Spleen (tissue), 11 donors: ENCODE measurements around the gene FHIT. TPM values are rescaled to one million over a fixed set of nuclear protein-coding genes. Genes with fewer than 3 reads are reported as not detected.

Experiments
- DNase-seq: peaks from one replicate; pipeline ENCODE4 v3.0.0-alpha.2; 2020
- H3K27ac ChIP-seq, 8 donors: fragments of 200-600 bp; sonication (generic) in 7 of 8; 1 replicate in 4 of 8; 2 replicates in 4 of 8; pipeline versions ENCODE4 v1.5.0 to v1.8.0; 2016 to 2021; ENCODE audit warnings: inconsistent platforms in 4 of 8, mild to moderate bottlenecking in 4 of 8, moderate library complexity in 1 of 8
- H3K27me3 ChIP-seq, 7 donors: fragments of 200-600 bp; sonication (generic) in 6 of 7; replicated peaks in 1 of 7; 1 replicate in 4 of 7; 2 replicates in 3 of 7; pipeline versions ENCODE4 v1.5.0 to v1.8.0; 2016 to 2021; ENCODE audit warnings: inconsistent platforms in 3 of 7, mild to moderate bottlenecking in 1 of 7
- H3K36me3 ChIP-seq, 6 donors: fragments of 200-600 bp; sonication (generic) in 5 of 6; 1 replicate in 4 of 6; 2 replicates in 2 of 6; pipeline versions ENCODE4 v1.5.0 to v1.8.0; 2016 to 2021; ENCODE audit warnings: inconsistent platforms in 2 of 6
- H3K4me1 ChIP-seq, 6 donors: fragments of 200-600 bp; sonication (generic) in 5 of 6; 1 replicate in 3 of 6; 2 replicates in 3 of 6; pipeline versions ENCODE4 v1.5.0 to v1.8.0; 2016 to 2021; ENCODE audit warnings: inconsistent platforms in 3 of 6
- H3K4me3 ChIP-seq, 8 donors: fragments of 200-600 bp; sonication (generic) in 7 of 8; 1 replicate in 4 of 8; 2 replicates in 4 of 8; pipeline versions ENCODE4 v1.5.0 to v1.8.0; 2016 to 2021; ENCODE audit warnings: inconsistent platforms in 4 of 8, mild to moderate bottlenecking in 4 of 8, moderate library complexity in 2 of 8
- H3K9me3 ChIP-seq, 8 donors: fragments of 200-600 bp; sonication (generic) in 7 of 8; 1 replicate in 4 of 8; 2 replicates in 4 of 8; pipeline versions ENCODE4 v1.5.0 to v1.8.0; 2016 to 2021; ENCODE audit warnings: inconsistent platforms in 4 of 8
- POLR2A ChIP-seq, 3 donors: fragments of 450-650 bp; IDR thresholded peaks; one replicate each; pipeline ENCODE4 v1.5.1; 2017; ENCODE audit warnings: antibody characterized with exemption in 3 of 3, mild to moderate bottlenecking in 1 of 3
- POLR2AphosphoS5 ChIP-seq, 3 donors: sonication (generic); formaldehyde crosslinking; IDR thresholded peaks; one replicate each; pipeline ENCODE4 v1.5.1; 2017; ENCODE audit warnings: antibody characterized with exemption in 3 of 3
- WGBS, 5 donors: extraction: QIAGEN DNeasy Blood & Tissue Kit in 3 of 5; methylation state at CpG; one replicate each; pipeline versions ENCODE4 v1.1.5 to v1.1.7; 2013 to 2018; 5-methylcytosine and 5-hydroxymethylcytosine counted together
- intact Hi-C: fragments of 100-400 bp; cut with DNase I; formaldehyde crosslinking; loops from one replicate; pipeline ENCODE4 v1.15.0; 2023; ENCODE audit warnings: low total_unique reads
- polyA plus RNA-seq, 3 donors: library from polyadenylated mRNA; stranded (reverse); fragments of 200-250 nt; gene quantifications; one replicate each; pipeline ENCODE4 v1.2.1, GENCODE V29; 2013
- total RNA-seq, 7 donors: library from RNA; depleted of rRNA in 3 of 7; stranded (reverse); fragments of >200 nt in 3 of 7; fragmentation: NEBNext Ultra II Directional in 4 of 7; extraction: Animal tissue kit (Norgen Biotek cat#: 25700) in 4 of 7; gene quantifications; one replicate each; pipeline versions ENCODE4 v1.1.0 to v1.2.1, GENCODE V29; 2016 to 2021
- TF ChIP-seq, protein P1 (sequence below), 11 experiments: fragments of 200-600 bp in 7 of 11; fragments of 450-650 bp in 4 of 11; sonication (generic) in 4 of 11; IDR thresholded peaks in 8 of 11; conservative IDR thresholded peaks in 3 of 11; 1 replicate in 7 of 11; 2 replicates in 4 of 11; pipeline versions ENCODE4 v1.4.0 to v1.8.0; 2016 to 2021; ENCODE audit warnings: antibody characterized with exemption in 11 of 11, inconsistent platforms in 4 of 11, mild to moderate bottlenecking in 1 of 11
- donor health status: healthy with polysubstance abuse.
- donor health status: DM: no; HTN: no; CAD: no; lungs with moderate emphysema.
- donor health status: DM: no; HTN: no; CAD: no.
- donor health status: Bipolar disorder and iron deficiency.
- donor health status: healthy.
- donor health status: DM: no; HTN: no; CAD: no.
- donor health status: DM: yes; HTN: yes; CAD: no.

Gene FHIT
- total and polyA plus RNA-seq, 10 donors = 4.1 to 23.1 (median 12.2) TPM

DNA sequence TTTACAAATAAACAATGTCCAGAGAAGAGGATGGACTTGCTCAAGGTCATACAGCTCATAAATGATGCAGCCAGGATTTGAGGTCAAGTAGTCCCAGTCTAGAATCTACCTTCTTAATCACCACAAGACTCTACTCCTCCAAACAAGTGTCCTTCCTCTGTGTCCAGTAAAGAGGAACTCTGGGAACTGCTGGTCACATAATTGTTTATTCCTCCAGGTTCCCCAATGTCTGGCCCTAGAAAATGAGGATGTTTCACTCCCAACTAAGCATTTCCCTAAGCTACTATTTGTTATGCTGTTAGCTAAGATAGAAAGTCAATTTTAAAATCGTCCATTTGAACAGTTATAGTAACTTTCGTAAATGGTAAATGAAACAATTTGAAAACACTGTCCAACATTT is 192.4 kb downstream of the FHIT start:
- H3K4me1 ChIP-seq = no peaks in the 10 kb centered on the region
- intact Hi-C loops = no loop called here
- no peak overlapping the region for H3K27ac ChIP-seq
- H3K36me3 ChIP-seq = no peaks in the 10 kb centered on the region
- H3K9me3 ChIP-seq = peaks cover 0 to under 1% (median 0%) of the 10 kb centered on the region in 8 donors
- TF ChIP-seq POLR2AphosphoS5 (IDR thresholded peaks at IDR 0.05) = no peak
- TF ChIP-seq, protein P1, sequence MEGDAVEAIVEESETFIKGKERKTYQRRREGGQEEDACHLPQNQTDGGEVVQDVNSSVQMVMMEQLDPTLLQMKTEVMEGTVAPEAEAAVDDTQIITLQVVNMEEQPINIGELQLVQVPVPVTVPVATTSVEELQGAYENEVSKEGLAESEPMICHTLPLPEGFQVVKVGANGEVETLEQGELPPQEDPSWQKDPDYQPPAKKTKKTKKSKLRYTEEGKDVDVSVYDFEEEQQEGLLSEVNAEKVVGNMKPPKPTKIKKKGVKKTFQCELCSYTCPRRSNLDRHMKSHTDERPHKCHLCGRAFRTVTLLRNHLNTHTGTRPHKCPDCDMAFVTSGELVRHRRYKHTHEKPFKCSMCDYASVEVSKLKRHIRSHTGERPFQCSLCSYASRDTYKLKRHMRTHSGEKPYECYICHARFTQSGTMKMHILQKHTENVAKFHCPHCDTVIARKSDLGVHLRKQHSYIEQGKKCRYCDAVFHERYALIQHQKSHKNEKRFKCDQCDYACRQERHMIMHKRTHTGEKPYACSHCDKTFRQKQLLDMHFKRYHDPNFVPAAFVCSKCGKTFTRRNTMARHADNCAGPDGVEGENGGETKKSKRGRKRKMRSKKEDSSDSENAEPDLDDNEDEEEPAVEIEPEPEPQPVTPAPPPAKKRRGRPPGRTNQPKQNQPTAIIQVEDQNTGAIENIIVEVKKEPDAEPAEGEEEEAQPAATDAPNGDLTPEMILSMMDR (IDR thresholded peaks at IDR 0.05 in 8 of 11, conservative IDR thresholded peaks at IDR 0.05 in 3 of 11) = no peak
- no peak for TF ChIP-seq POLR2A (IDR thresholded peaks at IDR 0.05)
- no peak for DNase-seq
- H3K4me3 ChIP-seq = no peak overlapping the region
- no peaks in the 10 kb centered on the region for H3K27me3 ChIP-seq
- WGBS, 5 donors = 88 to 93% (median 92%) methylated on average over 2 of the region's 2 CpGs

DNA sequence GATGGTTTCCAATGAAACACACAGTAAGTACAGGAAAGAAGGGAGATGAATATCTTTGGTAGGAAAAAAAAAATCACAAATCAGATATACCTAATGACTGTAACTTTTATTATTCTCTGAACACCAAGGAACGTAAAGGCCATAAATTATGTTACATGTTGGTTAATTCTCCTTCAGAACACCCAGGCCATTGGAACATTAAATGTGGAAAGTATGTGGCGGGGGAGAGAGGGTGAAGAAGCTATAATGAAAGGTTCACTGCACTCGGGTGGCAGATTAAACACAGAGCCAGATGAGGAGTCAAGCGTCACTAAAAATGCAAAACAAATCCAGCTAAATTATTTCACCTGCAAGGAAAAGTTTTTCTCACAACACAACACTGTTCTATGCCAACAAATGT is 193.8 kb downstream of the FHIT start:
- no peak for TF ChIP-seq POLR2AphosphoS5 (IDR thresholded peaks at IDR 0.05)
- TF ChIP-seq POLR2A (IDR thresholded peaks at IDR 0.05) = no peak
- TF ChIP-seq, protein P1 (IDR thresholded peaks at IDR 0.05 in 8 of 11, conservative IDR thresholded peaks at IDR 0.05 in 3 of 11) = no peak
- no peak for DNase-seq
- Histone ChIP-seq H3K27ac (no peak overlapping the region), H3K4me3 (no peak overlapping the region), H3K36me3 (no peaks in the 10 kb centered on the region), H3K4me1 (no peaks in the 10 kb centered on the region), H3K27me3 (no peaks in the 10 kb centered on the region), H3K9me3 (no peaks in the 10 kb centered on the region)
- 85 to 94% (median 88%) methylated on average over 4 of the region's 4 CpGs for WGBS, 5 donors
- intact Hi-C loops = no loop called here

DNA sequence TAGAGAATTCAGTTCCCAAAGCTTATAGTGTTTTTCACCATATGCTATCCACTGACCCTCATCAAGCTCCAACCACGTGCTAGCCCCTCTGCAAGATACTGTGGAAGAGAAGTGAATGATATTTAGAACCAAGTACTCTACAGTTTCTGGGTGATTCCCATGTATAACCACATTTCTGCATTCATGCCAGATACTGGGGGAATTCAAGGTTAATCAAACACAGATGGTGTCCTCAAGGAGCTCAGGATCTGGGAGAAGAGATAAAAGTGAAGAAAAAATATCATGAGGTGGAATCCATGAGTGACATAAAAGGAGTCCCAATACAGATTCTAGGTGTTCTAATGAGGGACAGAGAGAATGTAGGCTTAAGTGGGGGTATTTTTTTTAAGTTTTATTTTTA is 195.8 kb downstream of the FHIT start:
- no peaks in the 10 kb centered on the region for H3K9me3 ChIP-seq
- no peak overlapping the region for H3K4me3 ChIP-seq
- H3K4me1 ChIP-seq = no peaks in the 10 kb centered on the region
- TF ChIP-seq POLR2AphosphoS5 (IDR thresholded peaks at IDR 0.05) (no peak), POLR2A (IDR thresholded peaks at IDR 0.05) (no peak)
- TF ChIP-seq, protein P1 (IDR thresholded peaks at IDR 0.05 in 8 of 11, conservative IDR thresholded peaks at IDR 0.05 in 3 of 11) = no peak
- H3K27ac ChIP-seq = no peak overlapping the region
- DNase-seq = no peak
- intact Hi-C loops = no loop called here
- H3K27me3 ChIP-seq = no peaks in the 10 kb centered on the region
- WGBS, 5 donors = 88 to 96% (median 91%) methylated on average over 1 of the region's 1 CpG
- H3K36me3 ChIP-seq = no peaks in the 10 kb centered on the region

DNA sequence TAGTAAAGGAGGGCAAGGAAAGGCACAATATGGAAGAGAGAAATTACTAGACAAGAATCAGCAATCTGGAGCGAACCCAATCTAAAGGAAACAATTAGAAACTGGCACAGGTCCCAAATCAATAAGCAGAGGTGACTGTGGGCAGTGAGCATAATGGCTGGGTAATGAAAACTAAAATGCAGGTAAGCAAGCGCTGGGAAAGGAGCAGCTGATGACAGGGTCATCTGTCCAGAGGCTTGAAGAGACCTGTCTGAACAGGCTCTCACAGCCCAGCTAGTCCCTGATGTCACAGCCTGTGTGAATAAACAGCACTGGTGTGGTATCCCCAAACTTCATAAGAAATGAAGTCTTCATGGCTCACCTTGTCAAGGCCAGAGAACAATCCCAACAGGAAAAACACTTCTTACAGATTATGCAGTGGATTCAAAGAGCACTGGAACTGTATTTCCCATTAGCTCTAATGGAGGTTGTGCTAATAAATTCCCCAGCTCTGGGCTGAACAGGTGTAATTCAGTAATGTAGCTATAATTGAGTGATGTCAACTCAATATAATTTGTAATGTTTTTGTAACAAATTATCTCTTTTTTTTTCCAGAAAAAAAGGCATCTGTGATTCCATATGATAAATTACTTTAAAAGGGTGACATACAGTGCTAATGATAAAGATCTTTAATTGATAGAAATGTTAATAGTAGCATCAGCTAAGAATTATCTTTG is 197.3 kb downstream of the FHIT start:
- DNase-seq = no peak
- H3K4me1 ChIP-seq = no peaks in the 10 kb centered on the region
- H3K9me3 ChIP-seq = no peaks in the 10 kb centered on the region
- WGBS, 5 donors = 90 to 97% (median 95%) methylated on average over 2 of the region's 2 CpGs
- H3K4me3 ChIP-seq = no peak overlapping the region
- no peak overlapping the region for H3K27ac ChIP-seq
- intact Hi-C loops = no loop called here
- no peaks in the 10 kb centered on the region for H3K27me3 ChIP-seq
- no peaks in the 10 kb centered on the region for H3K36me3 ChIP-seq
- TF ChIP-seq POLR2A (IDR thresholded peaks at IDR 0.05) = no peak
- TF ChIP-seq, protein P1 (IDR thresholded peaks at IDR 0.05 in 8 of 11, conservative IDR thresholded peaks at IDR 0.05 in 3 of 11) = no peak
